H7 (cell line): ENCODE results near the gene IL15. TPM values are rescaled to one million over a fixed set of nuclear protein-coding genes. Genes with fewer than 3 reads are reported as not detected.

Source experiments
- DNase-seq: peaks from one replicate; pipeline ENCODE4 v3.0.0; 2012
- H3K27me3 ChIP-seq: 2 replicates; pipeline ENCODE4 v1.6.0; 2011; ENCODE audit warnings: mild to moderate bottlenecking, low read length; ENCODE audit not compliant: control insufficient read depth, insufficient read depth
- H3K36me3 ChIP-seq: replicated peaks from 2 replicates; pipeline ENCODE4 v1.5.1; 2011; ENCODE audit warnings: low read length; ENCODE audit not compliant: control insufficient read depth, insufficient read depth
- H3K4me3 ChIP-seq: 2 replicates; pipeline ENCODE4 v1.5.1; 2011; ENCODE audit warnings: low read depth, mild to moderate bottlenecking, control low read depth, low read length, moderate library complexity; ENCODE audit not compliant: insufficient read depth
- total RNA-seq: library from RNA; depleted of rRNA; stranded (reverse); fragments of >200 nt; shearing (Covaris generic); gene quantifications from 2 replicates; pipeline ENCODE4 v1.2.3, GENCODE V29; 2014

Gene IL15
- total RNA-seq, 1 experiment from 2014 or later = 1.4 TPM

- DNase-seq = no peak
- no peak overlapping the region for H3K4me3 ChIP-seq
- no peaks in the 10 kb centered on the region for H3K36me3 ChIP-seq
- H3K27me3 ChIP-seq = no peaks in the 10 kb centered on the region
Measured at GRCh38 chr4:141703497-141703896, 67.1 kb downstream of the IL15 start.

- H3K36me3 ChIP-seq = no peaks in the 10 kb centered on the region
- no peak for DNase-seq
- H3K4me3 ChIP-seq = no peak overlapping the region
- H3K27me3 ChIP-seq = no peaks in the 10 kb centered on the region
Measured at GRCh38 chr4:141705048-141705746, 68.8 kb downstream of the IL15 start.

- DNase-seq = no peak
- Histone ChIP-seq H3K36me3 (no peaks in the 10 kb centered on the region), H3K27me3 (no peaks in the 10 kb centered on the region), H3K4me3 (no peak overlapping the region)
Measured at GRCh38 chr4:141705747-141706377, 69.5 kb downstream of the IL15 start.

GRCh38 chr4:141706445-141706844 is 70.1 kb downstream of the IL15 start:
- Histone ChIP-seq H3K27me3 (no peaks in the 10 kb centered on the region), H3K36me3 (no peaks in the 10 kb centered on the region), H3K4me3 (no peak overlapping the region)
- DNase-seq = no peak

- Histone ChIP-seq H3K27me3 (no peaks in the 10 kb centered on the region), H3K4me3 (no peak overlapping the region), H3K36me3 (no peaks in the 10 kb centered on the region)
- DNase-seq = no peak
Measured at GRCh38 chr4:141711211-141711610, 74.8 kb downstream of the IL15 start.

- no peak overlapping the region for H3K4me3 ChIP-seq
- no peaks in the 10 kb centered on the region for H3K36me3 ChIP-seq
- DNase-seq = no peak
- no peaks in the 10 kb centered on the region for H3K27me3 ChIP-seq
Measured at GRCh38 chr4:141713185-141713584, 76.8 kb downstream of the IL15 start.

- no peaks in the 10 kb centered on the region for H3K27me3 ChIP-seq
- DNase-seq = no peak
Measured at GRCh38 chr4:141713771-141714445, 77.5 kb downstream of the IL15 start.

GRCh38 chr4:141719585-141719984 is 83.2 kb downstream of the IL15 start:
- Histone ChIP-seq H3K36me3 (no peaks in the 10 kb centered on the region), H3K4me3 (no peak overlapping the region), H3K27me3 (no peaks in the 10 kb centered on the region)
- DNase-seq = no peak

More at GRCh38 chr4:141713771-141714445, 77.5 kb downstream of the IL15 start:
- H3K36me3 ChIP-seq = no peaks in the 10 kb centered on the region
- H3K4me3 ChIP-seq = no peak overlapping the region

GRCh38 chr4:141721174-141721573 is 84.8 kb downstream of the IL15 start:
- Histone ChIP-seq H3K27me3 (no peaks in the 10 kb centered on the region), H3K36me3 (no peaks in the 10 kb centered on the region), H3K4me3 (no peak overlapping the region)
- no peak for DNase-seq

GRCh38 chr4:141724646-141725045 is 88.3 kb downstream of the IL15 start:
- no peaks in the 10 kb centered on the region for H3K27me3 ChIP-seq
- H3K36me3 ChIP-seq = no peaks in the 10 kb centered on the region
- no peak for DNase-seq
- H3K4me3 ChIP-seq = no peak overlapping the region

- Histone ChIP-seq H3K36me3 (no peaks in the 10 kb centered on the region), H3K4me3 (no peak overlapping the region), H3K27me3 (no peaks in the 10 kb centered on the region)
- no peak for DNase-seq
Measured at GRCh38 chr4:141727420-141727819, 91.0 kb downstream of the IL15 start.

GRCh38 chr4:141730805-141731204 is 94.4 kb downstream of the IL15 start:
- no peaks in the 10 kb centered on the region for H3K36me3 ChIP-seq
- DNase-seq = no peak
- H3K27me3 ChIP-seq = no peaks in the 10 kb centered on the region
- no peak overlapping the region for H3K4me3 ChIP-seq

- no peak overlapping the region for H3K4me3 ChIP-seq
- no peaks in the 10 kb centered on the region for H3K36me3 ChIP-seq
- no peaks in the 10 kb centered on the region for H3K27me3 ChIP-seq
- no peak for DNase-seq
Measured at GRCh38 chr4:141731481-141731880, 95.1 kb downstream of the IL15 start.

- Histone ChIP-seq H3K27me3 (no peaks in the 10 kb centered on the region), H3K36me3 (no peaks in the 10 kb centered on the region), H3K4me3 (no peak overlapping the region)
- DNase-seq = no peak
Measured at GRCh38 chr4:141739636-141740035, 103.3 kb downstream of the IL15 start.

- H3K36me3 ChIP-seq = no peaks in the 10 kb centered on the region
- DNase-seq = no peak
Measured at GRCh38 chr4:141746026-141746425, 109.6 kb downstream of the IL15 start.

More at GRCh38 chr4:141746026-141746425, 109.6 kb downstream of the IL15 start:
- Histone ChIP-seq H3K4me3 (no peak overlapping the region), H3K27me3 (no peaks in the 10 kb centered on the region)
